Superior temporal gyrus (tissue), 1 donor: ENCODE results near the gene CDH20.

Source experiments
- DNase-seq: peaks from one replicate; pipeline ENCODE4 v3.0.0-alpha.2; 2016; ENCODE audit errors: extremely low spot score

Gene CDH20

DNA sequence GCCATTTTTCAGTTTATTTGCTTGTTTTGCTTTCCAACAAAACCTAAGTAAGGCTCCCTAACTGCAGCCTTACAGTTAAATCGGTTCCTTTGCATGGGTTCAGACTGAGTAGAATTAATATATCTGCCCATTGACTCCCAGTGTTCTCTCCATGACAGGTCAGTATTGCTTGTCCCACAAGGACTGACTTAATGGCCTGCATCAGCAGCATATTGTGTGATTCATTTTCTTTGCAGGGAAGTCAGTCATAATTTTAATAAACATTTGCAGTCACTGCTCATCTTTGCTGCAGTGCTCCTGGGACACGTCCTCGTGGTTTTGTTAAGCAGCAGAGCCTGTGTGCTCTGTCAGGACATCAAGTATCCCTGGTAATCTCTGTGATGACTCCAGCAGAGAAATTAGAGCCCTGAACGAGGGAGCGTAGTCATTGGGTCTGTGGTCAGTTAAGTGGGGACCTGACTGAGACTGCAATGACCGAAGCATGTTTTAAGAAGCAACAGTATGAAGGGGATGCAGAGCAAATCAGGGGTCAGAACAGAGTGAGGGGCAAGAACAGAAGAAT is 93.3 kb downstream of the CDH20 start:
- no peak for DNase-seq

DNA sequence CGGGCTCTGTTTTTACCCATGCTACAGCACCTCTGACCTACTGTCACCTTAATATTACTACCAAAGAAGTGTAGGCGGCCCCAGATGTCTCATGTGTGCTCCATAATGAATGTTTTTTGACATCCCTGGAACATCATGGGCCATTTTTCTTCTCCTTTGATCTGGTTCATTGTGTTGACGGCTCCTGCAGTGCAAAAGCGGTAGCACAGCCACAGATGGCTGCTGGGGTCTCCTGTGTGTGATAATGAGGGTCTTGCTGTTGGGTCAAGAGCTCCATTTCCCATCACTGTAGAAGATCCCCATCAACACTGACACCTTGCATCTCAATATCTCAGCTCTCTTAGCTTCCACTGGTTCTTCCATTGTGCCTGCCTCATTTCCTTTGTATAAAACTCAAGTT is 95.0 kb downstream of the CDH20 start:
- no peak for DNase-seq

- no peak for DNase-seq
Measured at GRCh38 chr18:61432590-61432989, 99.4 kb downstream of the CDH20 start.

DNA sequence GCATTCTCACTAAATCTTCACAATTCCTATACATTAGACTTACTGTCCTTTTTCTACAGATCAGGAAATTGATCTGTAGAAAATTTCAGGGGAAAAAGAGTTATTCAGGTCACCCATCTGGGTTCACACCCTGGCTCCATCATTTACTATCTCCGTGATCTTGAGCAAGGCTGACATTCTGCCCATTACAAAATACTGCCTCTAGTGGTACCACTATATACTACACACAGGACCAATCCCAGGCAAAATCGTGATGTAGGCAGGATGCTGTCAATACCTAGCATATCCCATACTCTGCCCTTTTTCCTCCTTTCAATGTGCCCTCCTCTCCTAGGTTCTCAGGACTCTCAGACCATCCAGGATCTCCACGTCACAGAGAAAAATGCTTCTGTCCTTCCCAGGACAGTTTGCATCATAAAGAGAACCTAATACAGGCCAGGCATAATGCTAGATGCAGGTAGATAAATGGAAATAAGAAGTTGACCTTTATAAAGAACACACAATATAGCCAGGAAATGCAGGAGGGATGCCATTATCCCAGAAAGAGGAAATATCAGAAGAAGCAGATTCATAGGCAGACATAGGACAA is 101.9 kb downstream of the CDH20 start:
- peak; percentile 59 for DNase-seq

DNA sequence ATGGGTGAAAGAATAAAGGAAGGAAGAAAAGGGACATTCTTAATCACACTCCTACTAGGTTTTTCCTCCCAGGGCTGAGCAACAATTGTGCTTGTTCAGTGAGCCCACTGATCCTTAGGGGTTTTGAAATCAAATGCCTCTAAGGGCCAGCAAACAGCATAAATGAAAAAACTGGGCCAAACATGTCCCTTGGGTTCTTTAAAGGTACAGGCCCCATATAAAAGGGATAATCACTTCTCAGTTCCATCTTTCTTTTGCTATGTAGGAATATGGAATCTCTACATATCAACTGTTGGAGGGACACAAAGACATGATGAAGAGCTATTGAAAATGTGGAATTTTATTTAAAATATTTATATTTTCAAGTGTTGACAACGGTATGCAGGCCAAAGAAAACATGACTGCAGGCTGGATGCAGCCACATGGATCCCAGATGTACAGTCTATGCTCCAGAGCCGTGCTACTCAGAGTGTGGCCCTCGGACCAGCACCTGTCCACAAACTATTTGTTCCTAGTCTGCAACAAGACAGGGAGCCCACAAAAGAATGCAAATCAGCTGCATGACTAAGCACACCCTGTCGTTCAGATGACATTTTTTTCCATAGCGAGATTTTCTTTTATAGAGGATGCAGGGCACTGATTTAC is 110.0 kb downstream of the CDH20 start:
- DNase-seq: no peak

DNA sequence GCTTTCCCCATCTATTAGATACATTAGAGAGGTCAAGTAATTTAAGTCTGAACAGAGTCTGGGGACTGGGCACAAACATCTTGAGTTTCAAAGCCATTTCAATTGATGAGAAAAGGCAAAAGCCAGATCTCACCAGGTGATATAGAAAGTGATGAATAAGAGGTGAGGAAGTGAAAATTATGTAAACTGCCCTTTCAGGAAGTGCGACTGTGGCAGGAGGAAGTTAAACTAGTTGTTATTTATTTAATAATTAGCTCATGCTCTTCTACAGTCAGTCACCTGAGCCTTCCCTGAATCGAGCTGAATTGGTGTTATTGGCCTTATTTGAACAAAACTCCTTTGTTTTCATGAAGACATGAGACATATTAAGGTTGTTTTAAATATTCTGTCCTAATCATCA is 115.1 kb downstream of the CDH20 start:
- no peak for DNase-seq

DNA sequence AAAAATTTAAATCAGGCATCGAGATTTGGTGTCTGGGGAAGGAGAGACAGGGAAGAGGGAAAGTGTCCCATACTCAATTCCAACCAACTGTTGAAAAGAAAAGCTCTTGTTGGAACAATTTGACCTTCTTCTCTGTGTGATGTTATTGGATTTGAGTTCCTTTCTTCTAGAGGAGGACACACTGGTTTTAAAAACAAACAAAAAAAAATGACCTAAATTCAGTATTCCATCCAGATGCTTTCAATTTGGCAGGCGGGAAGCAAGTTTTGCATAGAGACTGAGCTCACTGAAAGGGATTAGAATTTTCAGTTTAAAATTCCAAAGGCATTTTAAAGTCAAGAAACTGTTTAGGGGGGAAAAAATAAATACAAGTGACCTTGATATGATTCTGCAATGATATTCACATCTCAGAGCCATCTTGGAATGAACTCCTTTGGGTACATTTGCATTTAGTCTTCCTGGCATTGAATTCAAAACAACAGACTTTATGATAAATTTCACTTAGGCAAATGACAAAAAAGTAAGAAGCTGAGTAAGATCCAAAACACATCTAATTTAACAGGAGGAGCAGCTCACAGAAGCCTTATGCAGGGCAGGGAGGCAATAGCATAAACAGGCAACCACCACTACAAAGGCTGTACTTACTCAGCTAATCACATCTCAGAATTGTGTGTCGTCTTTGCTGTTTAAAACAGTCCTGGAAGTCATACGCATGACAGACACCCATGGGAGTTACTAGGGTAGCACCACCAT is 126.8 kb downstream of the CDH20 start:
- DNase-seq: peak; percentile 41

DNA sequence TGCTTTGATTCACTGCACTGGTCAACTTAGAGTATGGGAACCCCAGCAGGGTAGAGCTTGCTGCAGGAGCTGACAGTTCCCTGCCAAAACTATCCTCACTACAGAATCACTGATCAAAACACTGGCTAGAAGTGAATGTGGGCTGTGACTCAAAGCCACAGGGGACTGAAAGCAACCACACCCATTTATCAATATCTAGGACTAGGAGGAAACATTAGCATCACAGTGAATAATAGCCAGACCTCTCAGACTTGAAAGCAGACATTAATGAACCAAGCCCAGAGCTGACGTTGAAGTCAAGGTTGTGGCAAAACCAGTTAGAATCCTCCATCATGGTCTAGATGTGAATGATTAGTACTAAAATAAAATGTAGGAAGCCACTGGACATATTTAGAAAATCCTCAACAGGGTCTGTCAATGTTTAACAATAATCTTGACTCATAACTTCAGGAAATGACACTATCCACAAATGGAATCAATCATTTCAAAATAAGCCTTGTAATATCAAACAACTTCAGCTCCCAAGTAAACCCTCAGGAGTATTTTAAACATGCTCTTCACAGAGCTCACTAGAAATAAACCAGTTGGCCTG is 131.4 kb downstream of the CDH20 start:
- DNase-seq: no peak

- no peak for DNase-seq
Measured at GRCh38 chr18:61466736-61467135, 133.5 kb downstream of the CDH20 start.

GRCh38 chr18:61470031-61470674 is 136.9 kb downstream of the CDH20 start:
- DNase-seq: no peak

DNA sequence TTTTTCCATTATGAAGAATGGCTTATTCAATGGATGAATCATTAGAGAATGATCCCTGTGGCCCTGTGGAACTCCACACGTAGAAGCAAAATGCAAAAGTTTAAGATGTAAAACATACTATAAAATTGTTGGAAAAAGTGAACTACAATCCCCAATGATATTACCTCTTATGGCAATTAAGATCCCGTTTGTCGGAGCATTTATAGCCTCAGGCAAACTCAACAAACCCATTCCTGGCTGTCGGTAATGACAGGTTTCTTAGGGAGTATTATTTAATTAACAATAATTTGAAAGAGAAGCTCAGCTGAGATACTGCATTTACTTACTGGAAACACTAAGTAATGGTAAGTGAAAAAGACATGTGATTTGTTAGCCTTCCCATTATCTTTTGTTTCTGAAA is 138.3 kb downstream of the CDH20 start:
- DNase-seq: no peak

DNA sequence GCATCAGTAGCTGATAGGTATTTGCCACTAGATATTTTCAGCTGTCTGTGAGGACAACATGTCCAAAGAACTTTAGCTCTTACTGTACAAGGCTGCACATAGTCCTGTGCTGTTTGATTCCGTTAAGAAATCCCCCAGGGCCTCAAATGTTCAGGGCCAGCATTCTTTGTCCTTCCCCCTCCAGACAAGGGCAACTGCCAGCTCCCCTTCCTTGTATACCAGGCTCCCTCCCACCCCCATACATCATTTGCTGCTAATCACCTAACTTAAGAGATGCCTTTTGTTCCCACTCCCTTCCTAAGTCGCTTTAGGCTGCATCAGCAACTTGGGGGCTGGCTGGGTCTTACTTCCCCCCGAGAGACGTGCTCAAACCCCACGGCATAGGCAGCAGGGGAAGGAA is 138.7 kb downstream of the CDH20 start:
- no peak for DNase-seq

DNA sequence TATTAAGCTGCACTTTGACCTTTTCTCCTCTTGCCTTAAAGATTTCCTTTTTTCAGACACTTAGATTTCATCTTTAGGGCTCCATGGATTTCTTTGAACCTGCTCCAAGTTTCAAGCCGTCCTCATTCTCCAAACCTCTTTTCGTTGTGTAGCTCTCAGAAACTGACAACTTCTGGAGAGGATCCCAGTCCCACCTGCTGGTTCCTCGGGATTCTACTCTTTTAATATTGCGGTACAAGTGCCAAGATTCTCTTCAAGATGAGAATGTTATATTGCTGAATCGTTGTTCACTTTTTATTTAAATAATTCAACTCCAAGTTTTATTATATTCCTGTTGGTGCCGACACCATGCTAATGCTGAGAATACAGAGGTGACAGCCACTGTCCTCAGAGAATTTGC is 141.1 kb downstream of the CDH20 start:
- DNase-seq: no peak

DNA sequence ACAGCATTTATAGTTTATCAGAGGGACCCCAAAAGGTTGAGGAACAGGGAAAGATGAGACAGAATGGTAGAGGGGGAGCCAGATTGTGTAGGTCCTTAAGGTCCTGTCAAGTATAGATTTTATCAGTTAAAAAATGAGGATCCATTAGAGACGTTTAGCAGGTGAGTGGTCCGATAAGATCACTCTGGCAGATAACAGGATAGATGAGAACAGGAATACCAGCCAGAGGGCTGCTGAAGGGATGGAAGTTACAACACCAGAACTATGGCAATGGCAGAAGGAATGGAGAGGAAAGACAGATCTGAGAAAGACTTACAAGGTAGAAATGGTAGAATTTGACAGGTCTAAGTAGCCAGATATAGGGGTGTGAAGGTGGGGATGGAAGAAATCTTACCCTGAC is 141.7 kb downstream of the CDH20 start:
- DNase-seq: no peak

- no peak for DNase-seq
Measured at GRCh38 chr18:61475931-61476330, 142.7 kb downstream of the CDH20 start.

DNA sequence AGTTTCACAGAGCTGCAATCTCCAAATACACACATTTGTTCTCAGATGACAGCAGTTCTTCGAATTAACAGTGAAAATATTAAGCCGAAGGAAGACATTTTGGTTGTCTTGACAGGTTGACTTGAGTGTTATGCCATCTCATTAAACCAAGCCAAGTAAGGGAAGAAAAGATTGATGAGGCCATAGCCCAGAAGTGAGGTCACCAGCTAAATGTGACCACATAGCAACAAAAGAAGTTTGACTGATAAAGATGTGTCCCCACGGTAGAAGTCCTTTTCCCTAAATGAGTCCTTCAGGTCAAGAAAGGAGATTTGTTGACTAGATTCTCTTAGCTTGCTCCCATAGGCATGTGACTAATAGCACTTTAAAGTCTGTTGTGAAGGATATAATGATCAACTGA is 156.1 kb downstream of the CDH20 start:
- DNase-seq: no peak

DNA sequence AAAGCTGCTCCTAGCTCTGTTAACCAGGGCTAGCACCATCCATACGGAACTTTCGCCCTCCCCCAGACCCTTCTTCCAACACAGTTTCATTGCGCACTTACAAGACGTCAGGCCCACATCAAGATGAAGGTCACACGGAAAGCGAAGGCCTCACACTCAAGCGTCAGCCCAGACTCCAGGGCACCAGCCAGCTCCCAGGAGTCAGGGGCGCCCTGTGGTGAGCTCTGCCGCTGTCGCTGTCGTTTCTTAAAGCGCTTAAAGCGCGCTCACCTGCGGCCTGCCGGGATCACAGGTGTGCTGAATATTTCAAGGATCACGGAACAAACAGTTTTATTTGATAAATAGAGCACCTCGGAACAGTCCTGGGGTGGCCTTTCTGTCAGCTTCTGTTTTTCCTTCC is 163.1 kb downstream of the CDH20 start:
- no peak for DNase-seq

DNA sequence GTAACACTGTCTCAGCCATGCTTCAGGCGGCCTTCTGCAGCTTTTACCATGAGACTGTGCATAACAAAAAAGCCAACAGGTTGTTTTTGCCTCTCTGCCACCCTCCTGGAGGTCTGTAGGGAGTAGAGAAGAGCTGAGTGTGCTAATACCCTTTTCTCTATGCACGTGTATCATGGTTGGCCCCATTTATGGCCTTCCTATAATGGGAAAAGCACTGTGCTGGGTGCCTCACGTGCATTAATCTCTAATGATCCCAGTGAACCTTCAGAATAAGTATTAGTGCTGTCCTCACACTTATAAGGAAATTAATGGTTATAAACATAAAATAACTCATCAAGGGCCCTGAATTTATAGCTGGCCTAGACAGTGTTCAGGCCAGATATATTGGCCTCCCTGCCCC is 164.2 kb downstream of the CDH20 start:
- DNase-seq: no peak

DNA sequence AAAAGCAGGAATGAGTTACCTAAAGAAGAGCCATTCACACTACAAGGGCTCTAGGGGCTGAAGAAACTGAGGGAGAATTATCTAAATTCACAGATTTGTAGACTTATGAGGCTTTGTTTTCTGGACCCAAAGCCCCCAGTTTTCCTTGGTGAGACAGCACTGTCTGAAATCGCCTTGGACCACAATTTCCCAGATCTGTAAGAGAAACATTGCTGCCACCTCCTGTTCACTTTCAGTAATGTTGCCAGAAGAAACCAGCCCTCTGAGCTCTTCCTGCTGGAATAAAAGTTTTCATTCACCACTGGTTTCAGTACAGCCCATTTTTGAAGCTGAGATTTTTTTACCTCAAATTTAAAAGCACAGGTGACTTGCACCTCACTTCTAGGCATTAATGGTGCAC is 169.2 kb downstream of the CDH20 start:
- peak; percentile 96 for DNase-seq

- DNase-seq: no peak
Measured at GRCh38 chr18:61503688-61504087, 170.5 kb downstream of the CDH20 start.

GRCh38 chr18:61528961-61529360 is 195.7 kb downstream of the CDH20 start:
- no peak for DNase-seq

- no peak for DNase-seq
Measured at GRCh38 chr18:61530681-61531080, 197.5 kb downstream of the CDH20 start.
